Forelimb muscle (tissue), 1 donor: ENCODE measurements around the gene OPALIN. TPM values are rescaled to one million over a fixed set of nuclear protein-coding genes. Genes with fewer than 3 reads are reported as not detected.

ENCODE experiments used
- DNase-seq: peaks from one replicate; pipeline ENCODE4 v3.0.0-alpha.2; 2013; ENCODE audit warnings: low read depth
- polyA plus RNA-seq: library from polyadenylated mRNA; unstranded; fragments of 120-200 nt; gene quantifications from one replicate; pipeline ENCODE4 v1.2.1, GENCODE V29; 2013; ENCODE audit not compliant: insufficient read length

OPALIN gene
- polyA plus RNA-seq, 1 donor = not detected

DNA sequence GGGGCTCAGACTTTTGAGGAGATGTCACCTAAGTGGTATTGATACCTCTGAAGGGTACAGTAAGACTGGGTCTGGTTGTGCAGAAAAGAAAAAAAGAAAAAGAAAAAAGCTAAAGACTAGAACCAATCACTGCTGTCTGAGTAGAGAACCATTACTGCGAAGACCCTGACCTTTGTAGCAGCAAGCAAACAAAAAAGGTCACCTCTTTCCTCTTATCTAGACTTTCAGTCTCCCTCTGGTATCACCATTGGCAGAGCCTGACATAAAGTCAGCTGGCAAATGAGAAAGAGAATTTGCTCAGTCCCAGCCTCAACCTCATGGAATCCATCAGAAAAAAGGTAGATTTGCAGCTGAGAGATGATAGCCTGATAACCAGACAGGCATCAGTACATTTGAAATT is 57.2 kb downstream of the OPALIN start:
- DNase-seq = no peak

DNA sequence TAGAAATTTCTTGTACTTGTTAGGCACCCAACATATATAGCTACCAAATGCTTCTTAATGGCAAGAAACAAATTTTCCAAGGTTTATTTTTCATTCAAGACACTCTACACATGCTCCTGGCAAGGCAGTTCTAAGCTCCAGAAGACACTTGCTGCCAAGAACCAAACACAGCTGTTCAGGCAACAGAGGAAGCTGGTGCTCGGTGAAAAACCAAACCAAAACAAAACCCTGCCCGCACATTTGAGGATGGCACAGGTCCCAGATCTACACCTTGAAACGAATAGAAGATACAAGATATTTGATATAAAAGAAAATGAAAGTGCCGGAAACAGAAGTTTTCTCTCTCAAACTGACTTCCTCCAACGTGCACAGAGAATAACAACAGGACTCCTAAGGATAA is 59.4 kb downstream of the OPALIN start:
- no peak for DNase-seq

DNA sequence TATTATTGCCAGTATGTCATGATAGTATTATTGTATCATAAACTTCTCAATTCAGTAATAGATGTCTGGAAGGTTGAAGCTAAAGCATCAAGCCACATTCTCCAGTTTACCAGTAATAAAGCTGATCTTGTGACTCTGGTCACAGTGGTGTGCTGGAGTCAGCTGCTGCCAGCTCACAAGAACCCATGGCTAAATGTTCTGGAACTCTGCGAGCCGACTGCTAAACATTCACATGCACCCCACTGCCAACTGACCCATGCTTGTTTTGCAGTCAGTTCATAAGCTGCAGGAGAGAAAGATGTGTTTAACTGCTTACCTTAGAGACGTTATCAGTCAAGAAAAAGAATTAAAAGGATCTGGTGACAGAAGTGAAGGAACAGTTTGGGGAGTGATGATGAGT is 60.4 kb downstream of the OPALIN start:
- no peak for DNase-seq

DNA sequence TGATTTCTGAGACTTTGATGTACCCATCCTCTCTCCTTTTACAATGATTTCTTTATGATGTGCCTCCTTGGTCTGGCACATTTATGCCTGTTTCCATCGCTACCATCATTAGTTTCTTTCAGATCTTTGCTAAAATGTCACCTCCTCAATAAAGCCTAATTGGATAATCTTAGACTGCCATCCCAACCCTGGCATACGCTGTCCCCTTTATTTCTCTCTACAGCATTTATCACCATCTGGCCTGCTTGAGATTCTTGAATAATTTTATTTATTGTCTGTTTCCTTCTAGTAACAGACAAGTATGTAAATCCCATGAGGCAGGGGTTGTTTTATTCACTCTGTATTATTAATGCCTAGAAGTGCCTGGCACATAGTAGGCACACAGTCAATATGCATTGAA is 61.3 kb downstream of the OPALIN start:
- DNase-seq = no peak

DNA sequence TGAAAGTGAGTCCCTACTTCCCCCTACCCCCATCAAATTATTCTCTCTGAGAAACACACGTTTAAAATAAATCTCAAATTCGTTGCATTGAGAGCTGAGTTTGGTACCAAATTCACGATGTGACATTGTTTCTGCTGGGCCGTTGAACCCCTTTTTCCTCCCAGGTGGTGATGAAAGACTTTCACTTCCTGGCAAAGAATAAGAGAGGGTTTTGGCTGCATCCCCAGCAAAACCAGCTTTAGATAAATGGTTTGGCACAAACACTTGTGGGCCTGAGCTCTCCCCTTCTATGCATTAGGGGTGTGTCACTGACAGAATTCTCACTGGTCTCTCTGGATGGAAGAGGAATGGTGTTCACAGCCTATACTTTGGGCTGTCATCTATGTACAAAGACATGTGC is 63.3 kb downstream of the OPALIN start:
- no peak for DNase-seq

Other genes with a start within 250 kb of the OPALIN start
- 19.1 TPM for gene ZNF518A, start 228.7 kb downstream of the OPALIN start, polyA plus RNA-seq
- gene BLNK, start 87.4 kb downstream of the OPALIN start, polyA plus RNA-seq = 1.8 TPM
- 0.11 TPM for gene DNTT, start 54.6 kb downstream of the OPALIN start, polyA plus RNA-seq
- 2.1 TPM for gene TLL2, start 154.9 kb upstream of the OPALIN start, polyA plus RNA-seq
- 76.7 TPM for gene TM9SF3, start 228.0 kb upstream of the OPALIN start, polyA plus RNA-seq